Adrenal gland (tissue), 12 donors: ENCODE data around the gene ALDOB. TPM values are rescaled to one million over a fixed set of nuclear protein-coding genes. Genes with fewer than 3 reads are reported as not detected.

ENCODE experiments used
- DNase-seq, 7 donors: peaks; one replicate each; pipeline ENCODE4 v3.0.0-alpha.2; 2019 to 2020
- H3K27ac ChIP-seq, 5 donors: fragments of 200-600 bp; sonication (generic) in 4 of 5; 1 replicate in 3 of 5; 2 replicates in 2 of 5; pipeline versions ENCODE4 v1.5.1 to v1.8.0; 2016 to 2020; ENCODE audit warnings: mild to moderate bottlenecking in 1 of 5
- H3K27me3 ChIP-seq: fragments of 200-600 bp; 2 replicates; pipeline ENCODE4 v1.8.0; 2021
- H3K36me3 ChIP-seq, 2 donors: fragments of 200-600 bp; replicated peaks in 1 of 2; 1 replicate in 1 of 2; 2 replicates in 1 of 2; pipeline versions ENCODE4 v1.5.1 to v1.8.0; 2018 to 2022
- H3K4me1 ChIP-seq, 2 donors: fragments of 200-600 bp; replicated peaks in 1 of 2; 1 replicate in 1 of 2; 2 replicates in 1 of 2; pipeline versions ENCODE4 v1.5.1 to v1.8.0; 2018 to 2021
- H3K4me3 ChIP-seq, 4 donors: fragments of 200-600 bp; sonication (generic) in 3 of 4; one replicate each; pipeline ENCODE4 v1.5.1; 2016 to 2018
- H3K9me3 ChIP-seq, 3 donors: fragments of 200-600 bp; sonication (generic) in 1 of 3; replicated peaks in 1 of 3; 1 replicate in 2 of 3; 2 replicates in 1 of 3; pipeline versions ENCODE4 v1.5.1 to v1.8.0; 2016 to 2021
- CTCF ChIP-seq, 6 experiments: fragments of 450-650 bp in 4 of 6; fragments of 200-600 bp in 2 of 6; sonication (generic) in 1 of 6; IDR thresholded peaks; 1 replicate in 5 of 6; 2 replicates in 1 of 6; pipeline versions ENCODE4 v1.5.1 to v1.8.0; 2016 to 2021; ENCODE audit warnings: antibody characterized with exemption in 6 of 6, mild to moderate bottlenecking in 2 of 6, moderate library complexity in 1 of 6
- POLR2A ChIP-seq, 2 donors: fragments of 450-650 bp; IDR thresholded peaks; one replicate each; pipeline ENCODE4 v1.6.1; 2017; ENCODE audit warnings: antibody characterized with exemption in 2 of 2, mild to moderate bottlenecking in 2 of 2, moderate library complexity in 1 of 2
- WGBS, 4 donors: extraction: QIAGEN DNeasy Blood & Tissue Kit in 2 of 4; methylation state at CpG; one replicate each; pipeline versions ENCODE4 v1.1.5 to v1.1.7; 2013 to 2017; 5-methylcytosine and 5-hydroxymethylcytosine counted together
- intact Hi-C, 2 donors: fragments of 100-400 bp; cut with DNase I; formaldehyde crosslinking; loops; one replicate each; pipeline versions ENCODE4 v1.14.1 to v1.15.0; 2022 to 2023
- polyA plus RNA-seq, 3 donors: library from polyadenylated mRNA; stranded (reverse); fragments of 200-250 nt in 2 of 3; fragments of 350-450 nt in 1 of 3; fragmentation: Illumina TruSeq in 1 of 3; extraction: RNeasy Lipid Tissue Mini Kit (QIAGEN cat#74804) in 1 of 3; gene quantifications; one replicate each; pipeline ENCODE4 v1.2.3, GENCODE V29; 2013 to 2014
- total RNA-seq, 9 donors: library from RNA; depleted of rRNA in 4 of 9; stranded (reverse); fragments of >200 nt in 4 of 9; fragments of 120-200 nt in 1 of 9; fragmentation: NEBNext Ultra II Directional in 1 of 9; extraction: Animal tissue kit (Norgen Biotek cat#: 25700) in 1 of 9; gene quantifications; one replicate each; pipeline versions ENCODE4 v1.1.0 to v1.2.4, GENCODE V29; 2013 to 2023
- donor health status: healthy with polysubstance abuse.
- donor health status: Bipolar disorder and iron deficiency.
- donor health status: DM: yes; HTN: yes; CAD: no.
- donor health status: DM: no; HTN: no; CAD: no.
- donor health status: DM: no; HTN: no; CAD: no.
- donor health status: DM: yes; HTN: yes; CAD: no.

Gene ALDOB
- total and polyA plus RNA-seq, 12 donors = 0.74 to 6.3 (median 2.1) TPM

- Histone ChIP-seq H3K36me3 (peaks cover 0 to 24% of the 10 kb centered on the region in 2 donors), H3K27me3 (no peaks in the 10 kb centered on the region), H3K4me1 (peaks cover 0 to 16% of the 10 kb centered on the region in 2 donors), H3K9me3 (no peaks in the 10 kb centered on the region), H3K4me3 (no peak overlapping the region), H3K27ac (no peak overlapping the region)
- 83 to 92% (median 88%) methylated on average over 4 of the region's 4 CpGs for WGBS, 4 donors
- TF ChIP-seq POLR2A (IDR thresholded peaks at IDR 0.05) (no peak), CTCF (IDR thresholded peaks at IDR 0.05) (no peak)
- intact Hi-C loops = no loop called here
- DNase-seq = no peak
These were observed 41.6 kb upstream of the ALDOB start for GRCh38 chr9:101477214-101477613.

GRCh38 chr9:101476576-101477208 lies 41.1 kb upstream of the ALDOB start:
- peaks cover 0 to 16% of the 10 kb centered on the region in 2 donors for H3K4me1 ChIP-seq
- no peak for DNase-seq
- no peaks in the 10 kb centered on the region for H3K27me3 ChIP-seq
- TF ChIP-seq CTCF (IDR thresholded peaks at IDR 0.05) (no peak), POLR2A (IDR thresholded peaks at IDR 0.05) (no peak)
- intact Hi-C loops = no loop called here
- no peak overlapping the region for H3K4me3 ChIP-seq
- 92 to 96% (median 94%) methylated on average over 13 of the region's 13 CpGs for WGBS, 4 donors
- H3K9me3 ChIP-seq = no peaks in the 10 kb centered on the region
- H3K36me3 ChIP-seq = peaks cover 0 to 24% of the 10 kb centered on the region in 2 donors
- H3K27ac ChIP-seq = no peak overlapping the region

GRCh38 chr9:101472891-101473290 lies 37.3 kb upstream of the ALDOB start:
- Histone ChIP-seq H3K4me3 (no peak overlapping the region), H3K36me3 (peaks cover 0 to 24% of the 10 kb centered on the region in 2 donors), H3K4me1 (peaks cover 0 to 1% of the 10 kb centered on the region in 2 donors), H3K9me3 (no peaks in the 10 kb centered on the region), H3K27ac (no peak overlapping the region), H3K27me3 (no peaks in the 10 kb centered on the region)
- TF ChIP-seq CTCF (IDR thresholded peaks at IDR 0.05) (no peak), POLR2A (IDR thresholded peaks at IDR 0.05) (no peak)
- 75 to 89% (median 86%) methylated on average over 1 of the region's 1 CpG for WGBS, 4 donors
- no peak for DNase-seq
- intact Hi-C loops = no loop called here

GRCh38 chr9:101470929-101471328 lies 35.4 kb upstream of the ALDOB start:
- intact Hi-C loops = no loop called here

More at GRCh38 chr9:101470929-101471328, 35.4 kb upstream of the ALDOB start:
- H3K27ac ChIP-seq = no peak overlapping the region
- TF ChIP-seq CTCF (IDR thresholded peaks at IDR 0.05) (no peak), POLR2A (IDR thresholded peaks at IDR 0.05) (no peak)
- H3K4me3 ChIP-seq = no peak overlapping the region
- 83 to 92% (median 86%) methylated on average over 3 of the region's 3 CpGs for WGBS, 4 donors
- no peak for DNase-seq
- peaks cover 0 to 15% of the 10 kb centered on the region in 2 donors for H3K36me3 ChIP-seq
- no peaks in the 10 kb centered on the region for H3K4me1 ChIP-seq
- no peaks in the 10 kb centered on the region for H3K27me3 ChIP-seq
- H3K9me3 ChIP-seq = no peaks in the 10 kb centered on the region
